OCI-LY7 (cell line): ENCODE measurements around the gene UGT1A4. TPM values are rescaled to one million over a fixed set of nuclear protein-coding genes. Genes with fewer than 3 reads are reported as not detected.

Experiments used
- BruUV-seq: library from RNA; stranded (reverse); fragments of 400-500 nt; replicated peaks from 2 replicates; lab custom pipeline; 2021; lab: Mats Ljungman, UMichigan
- CTCF ChIA-PET: fragments of 300-600 bp; sonication (Branson Sonifier 250); formaldehyde crosslinking; loops from one replicate; lab custom pipeline; 2022; ENCODE audit warnings: antibody characterized with exemption; ENCODE audit not compliant: unreplicated experiment; lab: Charles Lee
- POLR2A ChIA-PET: fragments of 300-600 bp; sonication (Branson Sonifier 250); formaldehyde crosslinking; loops from one replicate; lab custom pipeline; 2022; ENCODE audit warnings: antibody characterized with exemption; lab: Charles Lee
- DNase-seq: peaks from one replicate; pipeline ENCODE4 v3.0.0-alpha.2; 2015; ENCODE audit warnings: low spot score
- H2AFZ ChIP-seq: fragments of 200-600 bp; sonication (generic), shearing (Covaris generic); 2 replicates; pipeline ENCODE4 v1.6.1; 2014; ENCODE audit warnings: mild to moderate bottlenecking, antibody characterized with exemption, low read length, moderate library complexity
- H3K27ac ChIP-seq: fragments of 200-600 bp; sonication (generic); 2 replicates; pipeline ENCODE4 v1.5.1; 2014; ENCODE audit warnings: mixed run types, low read depth, mild to moderate bottlenecking, moderate library complexity, low read length, inconsistent platforms; ENCODE audit not compliant: poor library complexity, severe bottlenecking
- H3K36me3 ChIP-seq: fragments of 200-600 bp; sonication (generic); 2 replicates; pipeline ENCODE4 v1.6.1; 2014; ENCODE audit warnings: mild to moderate bottlenecking, antibody characterized with exemption, low read length, moderate library complexity, mixed read lengths; ENCODE audit not compliant: insufficient read depth
- H3K4me1 ChIP-seq: fragments of 200-600 bp; sonication (generic); 2 replicates; pipeline ENCODE4 v1.5.1; 2014; ENCODE audit warnings: mild to moderate bottlenecking, low read length; ENCODE audit not compliant: insufficient read depth, poor library complexity, severe bottlenecking
- H3K4me2 ChIP-seq: fragments of 200-600 bp; sonication (generic); 2 replicates; pipeline ENCODE4 v1.6.1; 2014; ENCODE audit warnings: mild to moderate bottlenecking, low read length
- H3K4me3 ChIP-seq: fragments of 200-600 bp; sonication (generic); 2 replicates; pipeline ENCODE4 v1.5.1; 2014; ENCODE audit warnings: mild to moderate bottlenecking, low read depth, low read length; ENCODE audit not compliant: poor library complexity, severe bottlenecking
- H3K79me2 ChIP-seq: fragments of 200-600 bp; sonication (generic); 2 replicates; pipeline ENCODE4 v1.6.1; 2016; ENCODE audit warnings: low read depth, mild to moderate bottlenecking, low read length, moderate library complexity, mixed read lengths; ENCODE audit not compliant: insufficient read depth
- H3K9me2 ChIP-seq: fragments of 200-600 bp; sonication (generic); 2 replicates; pipeline ENCODE4 v1.6.1; 2016; ENCODE audit warnings: mild to moderate bottlenecking, low read length, mixed read lengths; ENCODE audit not compliant: insufficient read depth
- H3K9me3 ChIP-seq: fragments of 200-600 bp; sonication (generic); 2 replicates; pipeline ENCODE4 v1.6.1; 2014; ENCODE audit warnings: mild to moderate bottlenecking, mixed run types, low read length, mixed read lengths
- H4K20me1 ChIP-seq: fragments of 200-600 bp; sonication (generic); 2 replicates; pipeline ENCODE4 v1.6.1; 2014; ENCODE audit warnings: mild to moderate bottlenecking, antibody characterized with exemption, low read length, moderate library complexity, mixed read lengths; ENCODE audit not compliant: insufficient read depth
- EZH2phosphoT487 ChIP-seq: fragments of 200-600 bp; sonication (generic); IDR thresholded peaks from 2 replicates; pipeline ENCODE4 v1.6.1; 2018; ENCODE audit warnings: low read depth, borderline replicate concordance, mild to moderate bottlenecking, mixed run types, antibody characterized with exemption, low read length, moderate library complexity, mixed read lengths
- intact Hi-C: fragments of 100-400 bp; cut with micrococcal nuclease; formaldehyde crosslinking; loops from one replicate; pipeline ENCODE4 v1.10.0; 2022; ENCODE audit not compliant: unreplicated experiment
- total RNA-seq, 2 experiments: library from RNA; depleted of rRNA in 1 of 2; stranded (reverse); fragments of >200 nt in 1 of 2; shearing (Covaris generic) in 1 of 2; gene quantifications; 2 replicates each; pipeline ENCODE4 v1.2.3, GENCODE V29; 2014 to 2022
- TF ChIP-seq, protein P1 (sequence below): fragments of 200-600 bp; sonication (generic); conservative IDR thresholded peaks from 2 replicates; pipeline ENCODE4 v1.5.1; 2014; ENCODE audit warnings: mild to moderate bottlenecking, antibody characterized with exemption, low read length, moderate library complexity, mixed read lengths

Gene UGT1A4
- total RNA-seq, 2 experiments from 2014 or later: not detected

- H3K4me2 ChIP-seq: no peak overlapping the region
- no peaks in the 10 kb centered on the region for H3K9me2 ChIP-seq
- no peak for DNase-seq
- BruUV-seq: no TSS peak
- intact Hi-C loops: no loop called here
- H3K4me3 ChIP-seq: no peak overlapping the region
- H3K9me3 ChIP-seq: no peaks in the 10 kb centered on the region
- no peaks in the 10 kb centered on the region for H3K79me2 ChIP-seq
- H2AFZ ChIP-seq: no peak overlapping the region
- ChIA-PET POLR2A (no interaction called here), CTCF (no interaction called here)
- H3K36me3 ChIP-seq: no peaks in the 10 kb centered on the region
- peaks cover 3% of the 10 kb centered on the region for H3K4me1 ChIP-seq
- TF ChIP-seq EZH2phosphoT487: no peak
- TF ChIP-seq, protein P1, sequence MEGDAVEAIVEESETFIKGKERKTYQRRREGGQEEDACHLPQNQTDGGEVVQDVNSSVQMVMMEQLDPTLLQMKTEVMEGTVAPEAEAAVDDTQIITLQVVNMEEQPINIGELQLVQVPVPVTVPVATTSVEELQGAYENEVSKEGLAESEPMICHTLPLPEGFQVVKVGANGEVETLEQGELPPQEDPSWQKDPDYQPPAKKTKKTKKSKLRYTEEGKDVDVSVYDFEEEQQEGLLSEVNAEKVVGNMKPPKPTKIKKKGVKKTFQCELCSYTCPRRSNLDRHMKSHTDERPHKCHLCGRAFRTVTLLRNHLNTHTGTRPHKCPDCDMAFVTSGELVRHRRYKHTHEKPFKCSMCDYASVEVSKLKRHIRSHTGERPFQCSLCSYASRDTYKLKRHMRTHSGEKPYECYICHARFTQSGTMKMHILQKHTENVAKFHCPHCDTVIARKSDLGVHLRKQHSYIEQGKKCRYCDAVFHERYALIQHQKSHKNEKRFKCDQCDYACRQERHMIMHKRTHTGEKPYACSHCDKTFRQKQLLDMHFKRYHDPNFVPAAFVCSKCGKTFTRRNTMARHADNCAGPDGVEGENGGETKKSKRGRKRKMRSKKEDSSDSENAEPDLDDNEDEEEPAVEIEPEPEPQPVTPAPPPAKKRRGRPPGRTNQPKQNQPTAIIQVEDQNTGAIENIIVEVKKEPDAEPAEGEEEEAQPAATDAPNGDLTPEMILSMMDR: no peak
- no peak overlapping the region for H3K27ac ChIP-seq
- no peaks in the 10 kb centered on the region for H4K20me1 ChIP-seq
Observed at GRCh38 chr2:233680361-233681045, 38.0 kb upstream of the UGT1A4 start.

GRCh38 chr2:233681521-233682099 is 36.9 kb upstream of the UGT1A4 start, which contains the start of gene UGT1A7:
TSS of gene UGT1A7 (plus strand) at chr2:233681901. CDS start at chr2:233681938, 37 bp downstream.
- no peak for TF ChIP-seq EZH2phosphoT487
- TF ChIP-seq, protein P1: no peak
- Histone ChIP-seq H3K27ac (no peak within 1 kb of the TSS), H3K9me2 (no peaks in the 10 kb centered on the region), H3K4me1 (peaks cover 3% of the 10 kb centered on the region), H3K4me3 (no peak within 1 kb of the TSS), H3K9me3 (no peaks in the 10 kb centered on the region), H3K79me2 (no peaks in the 10 kb centered on the region), H3K36me3 (no peaks in the 10 kb centered on the region), H3K4me2 (no peak within 1 kb of the TSS), H4K20me1 (no peaks in the 10 kb centered on the region), H2AFZ (no peak within 1 kb of the TSS)
- ChIA-PET POLR2A (interaction anchor here (0.6 to 0.7 kb wide), 4 partner anchors 44 to 918 kb away, joined by 3 read pairs; no protein-coding TSS in a partner anchor), CTCF (no interaction called here)
- no peak for DNase-seq
- intact Hi-C loops: no loop called here
- BruUV-seq: no TSS peak

DNA sequence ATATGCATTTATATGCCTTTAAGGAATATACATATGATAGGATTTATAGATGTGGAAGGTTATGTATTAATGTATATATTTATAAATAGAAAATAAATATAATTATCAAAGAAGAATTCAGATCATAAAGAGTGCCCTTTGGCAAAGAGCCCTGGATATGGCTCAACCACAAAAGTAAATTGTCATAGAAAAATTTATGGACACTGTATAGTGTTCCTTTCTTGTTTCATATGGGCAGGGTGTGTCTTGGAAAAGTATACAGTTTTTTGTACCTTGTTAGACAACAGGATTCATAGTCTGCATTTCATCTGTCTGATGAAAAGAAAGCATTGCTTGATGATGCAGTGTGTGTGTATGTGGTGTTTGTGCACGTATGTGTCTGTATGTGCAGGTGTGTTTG is 33.9 kb upstream of the UGT1A4 start:
- H2AFZ ChIP-seq: no peak overlapping the region

More for the DNA sequence above, 33.9 kb upstream of the UGT1A4 start:
- Histone ChIP-seq H3K4me3 (no peak overlapping the region), H3K36me3 (no peaks in the 10 kb centered on the region), H3K27ac (no peak overlapping the region), H3K4me1 (peaks cover 3% of the 10 kb centered on the region), H3K9me2 (no peaks in the 10 kb centered on the region), H4K20me1 (no peaks in the 10 kb centered on the region), H3K9me3 (no peaks in the 10 kb centered on the region), H3K79me2 (no peaks in the 10 kb centered on the region), H3K4me2 (no peak overlapping the region)
- ChIA-PET CTCF (no interaction called here), POLR2A (no interaction called here)
- no TSS peak for BruUV-seq
- intact Hi-C loops: no loop called here
- DNase-seq: no peak
- no peak for TF ChIP-seq EZH2phosphoT487
- TF ChIP-seq, protein P1: no peak
